Measurements from ENCODE around the gene TMEM186.
"Not testable (repeated sequence)": the region's sequence is repeated elsewhere in the genome, so short reads cannot be mapped to it uniquely, and the experiment has no call there.

Gene TMEM186, protein sequence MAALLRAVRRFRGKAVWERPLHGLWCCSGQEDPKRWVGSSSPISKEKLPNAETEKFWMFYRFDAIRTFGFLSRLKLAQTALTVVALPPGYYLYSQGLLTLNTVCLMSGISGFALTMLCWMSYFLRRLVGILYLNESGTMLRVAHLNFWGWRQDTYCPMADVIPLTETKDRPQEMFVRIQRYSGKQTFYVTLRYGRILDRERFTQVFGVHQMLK

DNA sequence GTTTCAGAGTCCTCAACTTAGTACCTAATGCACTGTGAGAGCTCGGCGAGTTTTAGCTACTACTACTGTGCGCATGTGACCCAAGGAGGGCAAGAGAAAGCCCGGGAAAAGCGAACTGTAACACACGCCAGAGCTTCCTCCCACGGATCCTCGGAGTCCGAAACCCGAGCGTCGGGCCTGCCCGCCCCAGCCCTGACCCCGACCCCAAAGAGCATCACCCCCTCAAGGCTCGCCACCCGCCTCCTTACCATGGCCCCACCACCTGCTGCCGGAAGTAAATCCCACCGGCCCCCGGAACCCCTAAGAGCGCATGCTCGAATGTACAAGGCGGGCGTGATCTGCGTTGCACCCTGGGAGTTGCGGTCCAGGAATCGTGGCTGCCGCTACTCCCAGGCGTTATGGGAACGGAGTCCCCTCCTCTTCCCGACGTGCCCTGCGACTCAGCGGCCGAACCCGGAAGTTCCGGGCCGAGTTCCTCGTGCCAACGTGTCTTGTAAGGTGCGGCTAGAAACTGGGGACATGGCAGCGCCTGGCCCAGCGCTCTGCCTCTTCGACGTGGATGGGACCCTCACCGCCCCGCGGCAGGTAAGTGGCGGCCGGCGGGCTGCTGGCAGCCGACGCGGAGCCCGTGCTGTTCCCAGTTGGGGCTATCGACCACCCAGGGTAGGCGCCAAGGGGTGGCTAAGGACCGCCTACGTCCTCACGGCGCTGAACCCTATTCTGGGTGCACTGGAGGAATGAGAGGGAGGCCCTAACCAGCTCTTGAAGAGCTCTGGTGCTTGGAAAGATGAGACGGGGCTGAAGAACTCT lies at the start of gene TMEM186, which contains the start of gene PMM2:
Gene TMEM186, minus strand, starts transcription at position 276 of the 810 bp plus-strand sequence. Its CDS starts 25 bp downstream, at position 251.
Gene PMM2, plus strand, starts transcription at position 476 of the 810 bp plus-strand sequence. Its CDS starts 44 bp downstream, at position 520.
- in situ Hi-C loops (cut with MboI; ENCODE audit: low sequenced_read_pairs) = loop anchor here (25.0 kb wide), 1 partner anchor 235 kb away; no protein-coding TSS in a partner anchor

DNA sequence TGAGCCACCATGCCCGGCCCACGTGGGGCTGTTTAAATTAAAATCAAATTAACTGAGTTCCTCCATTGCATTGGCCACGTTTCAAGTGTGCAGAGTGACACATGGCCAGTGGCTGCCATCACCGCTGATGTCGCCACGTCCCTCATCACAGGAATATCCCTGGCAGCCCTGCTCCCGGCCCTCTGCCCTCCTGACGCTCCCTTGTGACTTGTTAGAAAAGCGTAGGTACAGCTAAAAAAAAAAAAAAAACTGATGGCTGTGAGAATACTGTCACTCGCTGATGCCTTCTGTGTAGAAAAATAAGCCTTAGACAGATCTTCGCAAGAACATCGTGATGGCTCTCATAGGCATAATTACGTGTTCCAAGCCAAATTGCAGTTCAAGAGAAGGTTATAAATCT lies 49.7 kb upstream of the TMEM186 start:
- in situ Hi-C loops (cut with MboI; ENCODE audit: low sequenced_read_pairs) = no loop called here

DNA sequence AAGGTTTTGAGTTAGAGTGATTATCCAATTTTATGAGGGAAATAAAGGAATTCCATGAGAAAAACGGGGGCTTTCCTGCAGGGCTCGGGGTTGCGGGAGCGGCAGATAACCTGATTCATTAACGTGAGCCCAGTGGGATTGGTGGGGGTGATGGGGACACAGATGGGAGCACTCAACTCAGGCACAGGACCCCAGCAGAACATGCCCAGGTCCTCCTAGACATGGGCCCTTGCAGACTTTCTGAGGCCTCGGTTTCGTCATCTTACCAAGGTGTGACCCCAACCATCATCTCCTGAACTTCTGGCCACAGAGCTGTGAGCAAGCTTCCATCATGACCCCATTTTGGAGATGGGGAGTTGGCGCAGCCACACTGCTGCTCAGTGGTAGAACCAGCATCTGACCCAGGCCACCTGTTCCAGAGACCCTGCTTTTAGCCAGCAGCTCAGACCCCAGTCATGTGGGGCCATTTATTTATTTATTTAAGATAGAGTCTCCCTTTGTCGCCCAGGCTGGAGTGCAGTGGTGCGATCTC lies 49.0 kb upstream of the TMEM186 start:
- in situ Hi-C loops (cut with MboI; ENCODE audit: low sequenced_read_pairs) = no loop called here

DNA sequence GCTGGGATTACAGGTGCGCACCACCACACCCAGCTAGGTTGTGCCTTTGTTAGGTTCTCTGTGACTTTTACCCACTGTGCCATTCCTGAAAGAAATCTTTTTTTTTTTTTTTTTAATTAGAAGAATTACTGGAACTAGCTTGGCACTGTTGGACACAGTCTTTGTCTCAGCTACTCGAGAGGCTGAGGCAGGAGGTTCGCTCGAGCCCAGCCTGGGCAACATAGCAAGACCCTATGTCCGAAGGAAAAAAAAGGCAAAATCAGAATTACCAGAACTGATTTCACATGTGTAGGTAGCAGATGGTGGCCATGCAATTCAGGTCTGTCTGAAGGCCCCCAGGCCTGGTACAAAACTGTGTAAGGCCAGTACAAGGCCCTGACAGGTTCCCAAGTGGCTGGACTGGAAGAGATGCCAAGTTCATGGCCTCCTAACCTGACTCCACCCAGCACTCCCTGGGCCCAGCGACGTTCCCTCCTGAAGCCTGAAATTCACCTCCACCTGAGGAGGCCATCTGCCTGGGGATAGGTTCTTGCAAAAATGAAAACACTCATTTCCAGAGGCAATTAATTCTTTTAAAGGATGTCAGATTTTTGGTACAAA lies 48.4 kb upstream of the TMEM186 start:
- in situ Hi-C loops (cut with MboI; ENCODE audit: low sequenced_read_pairs) = no loop called here

DNA sequence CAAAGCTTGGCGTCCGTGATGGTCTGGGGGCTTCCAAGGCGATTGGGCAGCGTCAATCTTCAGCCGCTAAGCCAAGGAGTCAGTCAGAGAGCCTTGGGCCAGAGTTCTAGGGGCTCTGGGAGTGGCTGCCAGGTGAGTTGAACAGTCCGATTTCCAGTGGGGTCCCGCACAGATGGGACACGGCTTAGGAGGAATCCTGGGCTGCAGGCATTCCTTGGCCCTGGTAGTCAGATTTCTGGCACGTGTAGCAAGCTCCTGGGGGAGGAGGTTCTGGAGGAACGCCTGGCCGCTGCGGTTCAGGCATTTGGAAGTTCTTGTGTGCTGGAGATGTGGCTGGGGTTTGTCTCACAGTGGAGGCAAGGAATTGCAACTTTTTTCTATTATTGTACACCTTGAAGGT lies 45.9 kb upstream of the TMEM186 start:
- in situ Hi-C loops (cut with MboI; ENCODE audit: low sequenced_read_pairs) = not testable (repeated sequence)

DNA sequence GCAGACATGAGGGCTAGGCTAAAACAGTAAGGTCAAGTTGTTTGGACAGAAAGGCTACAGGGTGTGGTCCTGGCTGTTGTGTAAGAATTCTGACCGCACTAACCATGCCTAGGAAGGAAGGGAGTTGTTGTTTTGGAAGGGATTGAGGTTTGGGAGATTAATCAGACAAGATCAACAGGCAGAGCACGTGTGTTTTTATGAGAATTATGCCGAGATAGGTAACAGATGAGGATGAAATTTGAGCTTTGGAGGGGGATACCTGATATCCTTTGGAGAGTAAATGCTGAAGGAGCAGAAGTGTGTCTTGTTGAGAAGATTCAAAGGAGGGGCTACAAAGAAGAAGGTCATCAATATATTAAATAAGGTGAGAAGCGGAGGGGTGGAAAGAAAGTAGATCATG lies 44.6 kb upstream of the TMEM186 start:
- in situ Hi-C loops (cut with MboI; ENCODE audit: low sequenced_read_pairs) = not testable (repeated sequence)

DNA sequence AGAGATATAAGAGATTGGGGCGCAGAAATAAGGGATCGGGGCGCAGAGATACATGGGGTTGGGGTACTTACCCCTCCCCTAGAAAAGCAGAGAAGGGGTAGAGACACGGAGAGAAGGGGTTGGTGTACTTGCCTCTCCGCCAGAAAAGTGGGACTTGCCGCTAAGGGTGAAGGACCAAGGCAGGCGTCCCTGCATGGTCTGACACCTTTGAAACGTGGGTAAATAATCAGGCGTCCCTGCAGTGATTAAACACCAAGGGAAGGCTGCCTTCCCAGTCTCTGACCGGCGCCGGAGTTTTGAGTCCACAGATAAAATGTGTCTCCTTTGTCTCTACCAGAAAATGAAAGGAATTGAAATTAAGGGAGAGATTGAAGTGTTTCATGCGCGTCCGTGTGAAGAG lies 40.2 kb upstream of the TMEM186 start:
- in situ Hi-C loops (cut with MboI; ENCODE audit: low sequenced_read_pairs) = not testable (repeated sequence)

DNA sequence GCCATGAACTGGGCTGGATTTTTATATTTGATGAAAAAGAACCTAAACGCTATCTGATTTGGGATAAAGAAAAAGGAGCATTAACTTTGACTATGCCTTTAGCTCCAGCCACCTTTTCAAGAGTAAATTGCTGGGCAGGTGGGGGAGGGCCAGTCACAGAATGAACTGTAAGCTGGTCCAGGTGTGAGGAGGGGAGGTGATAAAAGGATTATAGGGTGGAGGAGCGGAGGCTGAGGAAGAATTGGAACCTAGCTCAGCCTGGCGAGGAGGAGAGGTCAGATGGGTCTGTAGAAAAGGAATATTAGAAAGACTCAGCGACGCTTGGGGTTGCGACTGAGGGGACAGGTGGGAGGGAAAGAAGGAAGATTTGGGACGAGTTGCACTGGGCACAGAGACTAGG lies 39.4 kb upstream of the TMEM186 start:
- in situ Hi-C loops (cut with MboI; ENCODE audit: low sequenced_read_pairs) = not testable (repeated sequence)

DNA sequence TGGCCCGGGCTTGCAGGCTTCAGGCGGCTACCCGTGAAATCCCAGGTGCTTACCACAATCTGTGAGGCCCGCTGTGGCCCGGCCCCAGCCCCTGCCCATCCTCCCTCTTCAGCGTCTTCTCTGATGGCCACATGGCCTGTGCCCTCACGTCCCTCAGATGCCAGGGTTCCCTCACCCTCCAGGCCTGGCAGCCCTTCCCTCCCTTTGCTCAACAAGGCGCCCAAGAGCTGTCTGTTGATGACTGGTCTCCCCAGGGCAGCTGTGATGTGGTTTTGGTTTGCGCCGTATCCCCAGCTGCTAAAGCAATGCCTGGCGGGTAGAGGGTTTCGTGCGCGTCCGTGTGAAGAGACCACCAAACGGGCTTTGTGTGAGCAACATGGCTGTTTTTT lies 35.3 kb upstream of the TMEM186 start:
- in situ Hi-C loops (cut with MboI; ENCODE audit: low sequenced_read_pairs) = no loop called here

DNA sequence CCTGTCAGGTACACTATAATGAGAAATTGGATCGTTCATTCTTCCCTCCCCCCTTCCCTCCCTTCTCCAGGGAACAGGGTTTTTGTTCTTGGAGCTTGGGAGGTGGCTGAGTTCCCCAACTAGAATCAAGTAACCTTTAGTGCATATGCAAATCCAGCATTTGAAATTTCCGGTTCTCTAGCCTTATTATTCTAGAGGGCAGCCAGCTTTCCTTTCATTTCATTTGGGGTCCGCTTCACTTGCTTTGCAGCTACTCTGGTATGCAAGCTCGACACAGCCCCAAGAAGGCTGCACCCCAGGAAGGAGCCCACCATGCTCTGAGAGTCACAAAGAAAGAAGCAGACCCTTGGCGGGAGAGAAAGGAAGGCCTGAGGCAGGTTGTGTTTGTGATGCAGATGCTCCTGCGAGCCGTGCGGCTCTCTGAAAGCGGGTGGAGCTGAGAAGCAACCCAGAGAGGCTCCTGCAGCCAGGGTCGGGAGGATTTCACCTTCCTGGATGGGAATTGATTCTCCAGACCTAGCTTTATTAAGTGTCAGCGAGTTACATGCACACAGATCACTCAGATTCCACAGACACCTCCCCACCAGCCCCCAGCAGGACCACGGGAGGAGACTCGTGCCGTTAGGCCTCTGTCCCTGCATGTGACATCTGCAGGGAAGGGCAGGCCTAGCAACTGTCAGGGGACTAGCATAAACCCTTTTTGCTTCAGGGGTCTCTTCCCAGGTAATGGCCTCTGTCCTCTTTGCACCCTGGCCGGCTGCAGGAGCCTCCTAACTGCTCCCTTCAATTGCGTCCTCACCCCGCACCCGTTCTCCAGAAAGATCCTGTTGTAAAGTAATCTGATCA lies 34.7 kb upstream of the TMEM186 start:
- in situ Hi-C loops (cut with MboI; ENCODE audit: low sequenced_read_pairs) = no loop called here

DNA sequence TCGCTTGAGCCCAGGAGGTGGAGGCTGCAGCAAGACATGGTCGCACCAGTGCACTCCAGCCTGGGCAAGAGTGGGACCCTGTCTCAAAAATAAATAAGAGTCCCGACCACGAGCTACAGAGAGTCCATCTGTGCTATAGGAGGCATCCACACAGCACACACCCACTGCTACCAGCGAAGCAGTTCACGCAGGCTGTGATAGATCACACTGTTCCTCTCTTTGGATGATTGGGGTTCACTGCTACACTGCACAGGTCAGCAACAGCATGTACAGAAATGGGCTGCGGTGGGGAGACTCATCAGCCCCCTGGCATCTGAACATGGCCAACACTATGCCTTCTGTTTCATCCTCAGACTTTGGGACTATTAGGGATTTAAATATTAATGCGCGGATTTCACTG lies 34.0 kb upstream of the TMEM186 start:
- in situ Hi-C loops (cut with MboI; ENCODE audit: low sequenced_read_pairs) = no loop called here

DNA sequence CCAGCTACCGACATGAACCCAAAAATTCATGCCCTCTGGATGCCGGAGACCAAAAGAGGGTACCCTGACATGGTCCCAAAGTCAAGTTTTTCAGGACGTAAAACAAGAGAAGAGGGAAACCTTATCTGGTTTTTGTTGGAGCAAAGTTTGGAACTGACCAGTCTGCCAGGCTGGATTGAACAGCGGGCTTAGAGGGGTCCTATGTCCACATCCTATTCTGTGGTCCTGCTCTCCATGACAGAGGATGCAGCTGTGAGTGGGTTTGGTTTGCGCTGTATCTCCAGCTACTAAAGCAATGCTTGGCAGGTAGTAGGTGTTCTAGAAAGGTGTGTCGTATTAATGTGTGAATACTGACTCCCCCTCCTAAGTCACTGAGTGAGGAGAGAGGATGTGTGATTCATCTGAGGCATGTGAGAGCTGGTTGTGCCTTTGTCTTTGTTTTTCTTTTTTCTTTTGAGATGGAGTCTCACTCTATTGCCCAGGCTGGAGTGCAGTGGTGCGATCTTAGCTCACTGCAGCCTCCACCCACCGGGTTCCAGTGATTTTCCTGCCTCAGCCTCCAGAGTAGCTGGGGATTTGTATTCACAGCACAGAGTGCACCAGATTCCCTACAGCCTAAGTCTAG lies 31.2 kb upstream of the TMEM186 start:
- in situ Hi-C loops (cut with MboI; ENCODE audit: low sequenced_read_pairs) = no loop called here

DNA sequence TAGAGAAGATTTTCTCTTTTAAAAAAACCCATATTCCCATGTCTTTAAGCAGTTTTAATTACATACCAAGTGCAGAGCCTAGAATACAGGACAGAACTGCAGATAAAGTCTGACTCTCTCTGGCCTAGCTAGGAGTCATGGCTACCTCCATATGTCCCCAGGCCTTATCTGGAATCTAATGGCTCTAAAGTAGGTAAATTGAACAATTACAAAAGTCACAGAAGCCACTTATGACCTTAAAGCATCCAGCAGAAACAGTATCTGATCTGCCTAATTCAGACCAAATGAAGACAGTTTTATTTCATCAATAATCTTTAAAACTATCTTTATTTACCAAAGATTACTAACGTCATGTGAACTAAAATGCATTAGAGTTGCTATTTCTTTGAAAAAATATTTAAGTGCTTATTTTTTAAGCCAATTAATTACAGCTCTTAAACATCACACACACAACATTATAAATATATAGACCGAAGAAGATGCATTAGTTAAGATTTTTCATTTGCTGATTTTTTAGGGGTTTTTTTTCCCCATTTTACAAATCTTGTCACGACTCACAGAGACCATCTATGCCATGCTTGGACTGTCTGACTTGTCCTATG lies 28.9 kb upstream of the TMEM186 start:
- in situ Hi-C loops (cut with MboI; ENCODE audit: low sequenced_read_pairs) = no loop called here

DNA sequence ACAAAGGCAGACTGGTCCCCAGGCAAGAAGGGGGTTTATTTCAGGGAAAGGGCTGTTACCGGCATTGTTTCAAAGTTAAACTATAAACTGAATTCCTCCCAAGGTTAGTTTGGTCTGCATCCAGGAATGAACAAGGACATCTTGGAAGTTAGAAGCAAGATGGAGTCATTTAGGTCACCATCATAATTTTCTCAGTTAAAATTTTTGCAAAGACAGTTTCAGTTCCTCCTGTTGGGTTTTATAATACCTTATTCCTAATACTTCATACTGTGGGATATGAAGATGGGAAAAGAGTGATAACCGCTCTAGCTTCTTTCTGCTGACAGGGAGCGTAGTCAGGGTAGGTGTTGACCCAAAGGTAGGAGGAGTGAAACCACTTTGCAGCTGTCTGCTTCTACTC lies 25.0 kb upstream of the TMEM186 start:
- in situ Hi-C loops (cut with MboI; ENCODE audit: low sequenced_read_pairs) = no loop called here

DNA sequence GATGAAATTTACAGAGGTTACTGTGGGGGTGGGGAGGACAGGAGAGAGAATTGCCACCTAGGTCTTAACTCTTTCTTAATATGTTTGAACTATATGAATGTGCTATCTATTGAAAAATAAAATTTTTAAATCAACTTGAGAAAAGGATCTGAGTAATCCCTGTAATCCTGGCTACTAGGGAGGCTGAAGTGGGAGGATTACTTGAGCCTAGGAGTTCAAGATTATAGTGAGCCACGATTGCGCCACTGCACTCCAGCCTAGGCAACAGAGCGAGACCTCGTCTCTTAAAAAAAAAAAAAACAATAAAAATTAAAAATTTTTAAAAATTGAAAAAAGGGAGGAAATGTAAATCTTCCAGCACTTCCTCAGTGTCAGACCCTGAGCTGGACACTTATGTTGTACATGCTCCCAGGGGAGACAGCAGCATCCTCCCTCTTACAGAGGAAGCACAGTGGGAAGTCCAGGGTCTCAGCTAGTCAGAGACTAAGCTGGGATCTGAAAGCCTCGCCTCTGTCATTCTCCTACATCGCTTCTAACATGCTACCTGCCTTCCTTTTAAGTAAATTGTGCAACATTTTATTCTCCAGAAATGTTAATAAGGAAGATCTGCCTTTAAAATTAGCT lies 22.1 kb upstream of the TMEM186 start:
- in situ Hi-C loops (cut with MboI; ENCODE audit: low sequenced_read_pairs) = no loop called here

DNA sequence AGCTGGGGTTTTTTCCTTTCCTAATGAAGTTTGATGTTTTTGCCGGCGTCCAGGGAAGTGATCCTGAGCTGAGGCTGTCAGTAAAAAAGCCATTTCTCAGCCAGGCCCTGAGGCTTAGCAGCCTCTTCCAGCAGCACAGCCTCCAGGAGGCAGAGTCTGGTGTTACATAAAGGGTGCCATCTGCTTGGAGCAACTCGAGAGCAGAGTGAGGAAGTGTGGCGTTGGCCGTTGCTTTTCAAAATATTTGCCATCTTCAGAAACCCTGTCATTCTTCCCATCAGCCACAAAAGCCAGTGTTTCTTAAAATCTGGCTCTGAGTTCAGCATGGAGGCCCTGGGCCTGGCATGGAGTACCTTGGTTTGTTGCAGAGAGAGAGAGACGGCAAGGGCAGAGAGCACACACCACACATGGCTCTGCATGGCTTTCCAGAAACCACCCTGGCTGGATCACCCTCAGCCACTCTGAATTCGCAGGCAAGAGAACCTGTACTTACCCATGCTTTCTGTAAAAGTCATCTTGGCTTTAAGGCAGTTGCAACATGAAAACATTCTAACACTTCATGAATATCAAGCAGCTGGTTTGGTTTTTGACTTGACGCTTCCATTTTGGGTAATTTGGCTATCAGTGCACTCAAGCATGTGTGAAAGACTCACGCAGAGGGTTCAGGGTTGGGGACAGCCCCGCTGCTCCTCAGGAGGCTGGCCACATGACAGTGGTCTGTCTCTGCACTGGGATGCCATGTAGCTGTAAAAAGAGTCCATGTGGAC lies 21.2 kb upstream of the TMEM186 start:
- in situ Hi-C loops (cut with MboI; ENCODE audit: low sequenced_read_pairs) = no loop called here

DNA sequence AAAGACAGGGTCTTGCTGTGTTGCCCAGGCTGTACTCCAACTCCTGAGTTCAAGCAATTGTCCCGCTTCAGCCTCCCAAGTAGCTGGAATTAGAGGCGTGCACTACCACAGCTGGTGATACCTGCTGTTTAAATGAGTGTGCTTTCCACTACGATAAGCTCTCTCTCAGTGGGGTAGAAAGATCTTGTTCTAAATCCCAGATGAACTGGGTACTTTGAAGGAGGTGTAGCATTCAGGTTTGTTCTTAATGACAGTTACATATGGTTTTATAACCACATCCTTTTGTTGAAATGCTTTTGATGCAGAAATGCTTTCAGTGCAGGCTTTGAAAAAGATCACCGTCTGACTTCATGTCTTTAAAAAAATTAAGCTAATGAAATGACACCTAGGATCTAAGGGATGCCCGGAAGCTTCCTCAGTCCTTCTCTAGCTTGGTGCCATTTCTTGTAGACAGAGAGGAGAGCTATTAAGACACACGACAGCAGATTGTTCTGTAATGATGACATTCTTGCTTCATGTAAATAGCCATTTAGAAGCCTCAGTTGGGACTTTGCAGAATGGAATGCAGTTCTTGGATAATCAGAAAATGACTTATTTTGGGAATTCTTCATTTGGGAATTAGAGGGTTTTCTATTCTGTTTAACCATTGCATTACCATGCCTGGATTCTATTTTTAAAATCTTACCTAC lies 19.7 kb upstream of the TMEM186 start:
- in situ Hi-C loops (cut with MboI; ENCODE audit: low sequenced_read_pairs) = no loop called here

Measured in HL-60/S4 treated with phorbol 12-myristate 13-acetate at 8.2 ng/mL for 4 days and 3 days (cell line).